Left cardiac atrium (tissue), 4 donors: ENCODE measurements around the gene BUD31. TPM values are rescaled to one million over a fixed set of nuclear protein-coding genes. Genes with fewer than 3 reads are reported as not detected.
"Not testable (repeated sequence)": the region's sequence is repeated elsewhere in the genome, so short reads cannot be mapped to it uniquely, and the experiment has no call there.

Source experiments
- ATAC-seq, 2 donors: fragments of 200-7000 bp; cut with Tn5 transposase; one replicate each; pipeline ENCODE4 v1.9.1; 2020; ENCODE audit warnings: mild to moderate bottlenecking in 2 of 2, moderate library complexity in 2 of 2
- DNase-seq: peaks from one replicate; pipeline ENCODE4 v3.0.0-alpha.2; 2020
- intact Hi-C, 2 donors: fragments of 100-400 bp; cut with DNase I; formaldehyde crosslinking; loops; one replicate each; pipeline versions ENCODE4 v1.14.1 to v1.15.1; 2022 to 2023
- total RNA-seq, 2 donors: library from RNA; stranded (reverse); fragmentation: NEBNext Ultra II Directional; extraction: Animal tissue kit (Norgen Biotek cat#: 25700); gene quantifications; one replicate each; pipeline ENCODE4 v1.2.1, GENCODE V29; 2021
- donor health status: DM: no; HTN: yes; CAD: no.
- donor health status: DM: no; HTN: yes; CAD: no; lungs with severe emphysema.
- donor health status: DM: yes; HTN: yes; CAD: no.
- donor health status: Dilated cardiomyopathy.

BUD31 gene
- total RNA-seq, 2 donors from 2014 or later: 44.9 to 51.7 TPM

GRCh38 chr7:99420986-99421385 is 12.2 kb downstream of the BUD31 start:
- ATAC-seq (no peak), DNase-seq (no peak)
- intact Hi-C loops: no loop called here

GRCh38 chr7:99422186-99422585 is 13.4 kb downstream of the BUD31 start:
- ATAC-seq (no peak), DNase-seq (no peak)

GRCh38 chr7:99422625-99423024 is 13.9 kb downstream of the BUD31 start:
- intact Hi-C loops: no loop called here
- ATAC-seq (no peak), DNase-seq (no peak)

More at GRCh38 chr7:99422186-99422585, 13.4 kb downstream of the BUD31 start:
- intact Hi-C loops: no loop called here

GRCh38 chr7:99424932-99425730 is 16.4 kb downstream of the BUD31 start:
- DNase-seq: peak; percentile 16
- peak in 1 of 2 donors; percentile 12 for ATAC-seq
- intact Hi-C loops: no loop called here

GRCh38 chr7:99428972-99429566 is 20.3 kb downstream of the BUD31 start:
- no peak for DNase-seq

GRCh38 chr7:99429756-99430155 is 21.0 kb downstream of the BUD31 start:
- ATAC-seq (no peak), DNase-seq (no peak)
- intact Hi-C loops: no loop called here

More at GRCh38 chr7:99428972-99429566, 20.3 kb downstream of the BUD31 start:
- intact Hi-C loops: no loop called here
- ATAC-seq: no peak

- intact Hi-C loops, ATAC-seq, DNase-seq: not testable (repeated sequence)
Measured at GRCh38 chr7:99431756-99432540, 23.2 kb downstream of the BUD31 start.

- intact Hi-C loops: no loop called here
- no peak for ATAC-seq
- DNase-seq: no peak
Measured at GRCh38 chr7:99433158-99433557, 24.4 kb downstream of the BUD31 start.

- no peak for DNase-seq
- ATAC-seq: peak; percentile 10 to 19
- intact Hi-C loops: no loop called here
Measured at GRCh38 chr7:99437946-99438572, 29.3 kb downstream of the BUD31 start.

GRCh38 chr7:99438573-99439480 is 30.1 kb downstream of the BUD31 start, which contains the start of the genes CPSF4 and PTCD1:
Gene CPSF4 (plus strand): TSS chr7:99438943. CDS start chr7:99439083, 140 bp downstream.
Gene PTCD1 (minus strand): TSS chr7:99438798. CDS start chr7:99435242, 3,556 bp downstream.
- peak; percentile 98 for ATAC-seq
- intact Hi-C loops: no loop called here
- DNase-seq: peak; percentile 97

GRCh38 chr7:99440195-99440594 is 31.4 kb downstream of the BUD31 start:
- DNase-seq (no peak), ATAC-seq (no peak)
- intact Hi-C loops: no loop called here

- no peak for ATAC-seq
- no peak for DNase-seq
- intact Hi-C loops: no loop called here
Measured at GRCh38 chr7:99446096-99446495, 37.3 kb downstream of the BUD31 start.

- ATAC-seq: no peak
- DNase-seq: no peak
- intact Hi-C loops: no loop called here
Measured at GRCh38 chr7:99447943-99448342, 39.2 kb downstream of the BUD31 start.

- no peak for ATAC-seq
- no peak for DNase-seq
- intact Hi-C loops: no loop called here
Measured at GRCh38 chr7:99448855-99449254, 40.1 kb downstream of the BUD31 start.

- no peak for ATAC-seq
- DNase-seq: no peak
- intact Hi-C loops: no loop called here
Measured at GRCh38 chr7:99449326-99449725, 40.6 kb downstream of the BUD31 start.

GRCh38 chr7:99451936-99452335 is 43.2 kb downstream of the BUD31 start:
- intact Hi-C loops: no loop called here
- DNase-seq: no peak
- peak in 1 of 2 donors; percentile 41 for ATAC-seq

- intact Hi-C loops: no loop called here
- ATAC-seq (peak in 1 of 2 donors; percentile 13), DNase-seq (no peak)
Measured at GRCh38 chr7:99452541-99452940, 43.8 kb downstream of the BUD31 start.

GRCh38 chr7:99453105-99453504 is 44.3 kb downstream of the BUD31 start:
- intact Hi-C loops: no loop called here
- DNase-seq: no peak

More at GRCh38 chr7:99453105-99453504, 44.3 kb downstream of the BUD31 start:
- ATAC-seq: peak; percentile 10 to 34
